ENCODE data around the gene PTPN6.

DNA sequence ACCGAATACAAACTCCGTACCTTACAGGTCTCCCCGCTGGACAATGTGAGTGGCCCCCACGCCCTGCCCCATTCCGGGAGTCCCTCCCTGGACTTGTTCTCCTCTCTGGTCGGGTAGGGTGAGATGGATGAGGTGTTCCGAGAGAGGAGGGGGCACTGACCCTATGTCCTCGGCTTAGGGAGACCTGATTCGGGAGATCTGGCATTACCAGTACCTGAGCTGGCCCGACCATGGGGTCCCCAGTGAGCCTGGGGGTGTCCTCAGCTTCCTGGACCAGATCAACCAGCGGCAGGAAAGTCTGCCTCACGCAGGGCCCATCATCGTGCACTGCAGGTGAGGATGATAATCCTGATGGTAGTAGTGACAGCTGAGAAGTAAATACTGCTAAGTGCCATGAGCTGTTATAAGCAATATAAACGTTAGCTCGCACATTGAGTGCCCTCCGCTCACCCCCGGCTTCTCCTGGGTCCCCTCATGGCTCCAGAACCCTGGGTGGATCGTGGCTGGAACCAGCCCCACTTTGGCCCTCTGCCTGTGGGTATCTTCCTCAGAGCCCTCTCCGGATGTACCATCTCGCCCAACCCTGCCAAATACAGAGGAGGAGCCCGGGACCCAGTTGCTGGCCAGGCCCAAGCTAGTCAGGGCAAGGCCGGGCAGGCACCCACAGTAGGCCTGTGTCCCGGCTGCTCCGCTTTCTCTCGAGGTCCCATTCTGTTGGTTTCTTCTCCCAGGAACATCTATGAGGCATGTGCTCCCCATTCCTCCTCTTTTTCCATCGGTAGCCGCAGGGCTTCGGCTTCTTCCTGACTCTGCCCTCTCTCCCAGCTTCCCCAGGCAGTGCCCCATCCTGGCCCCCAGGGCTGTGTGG lies 6.8 kb downstream of the PTPN6 start:
- TF ChIP-seq NKX3-1 (CRISPR knock-in tag; IDR thresholded peaks at IDR 0.05), result no peak
- TF ChIP-seq SETDB1 (CRISPR knock-in tag; IDR thresholded peaks at IDR 0.05; ENCODE audit: borderline replicate concordance), result no peak
- no peak for TF ChIP-seq ZFP36 (IDR thresholded peaks at IDR 0.05; ENCODE audit: borderline replicate concordance, low read depth, low read length, partially characterized antibody)
- no peak for TF ChIP-seq PHB2 (IDR thresholded peaks at IDR 0.05; ENCODE audit: partially characterized antibody)
- TF ChIP-seq KAT8 (CRISPR knock-in tag; IDR thresholded peaks at IDR 0.05), result no peak
- no peak for TF ChIP-seq NRL (CRISPR knock-in tag; IDR thresholded peaks at IDR 0.05; ENCODE audit: borderline replicate concordance)
- TF ChIP-seq GABPA (IDR thresholded peaks at IDR 0.05; ENCODE audit: low read depth, low read length), result no peak
- TF ChIP-seq GABPA (CRISPR knock-in tag; IDR thresholded peaks at IDR 0.05; ENCODE audit: low read depth), result no peak
- TF ChIP-seq MAFG (CRISPR knock-in tag; IDR thresholded peaks at IDR 0.05), result no peak
- TF ChIP-seq RFX1 (IDR thresholded peaks at IDR 0.05), result no peak
- TF ChIP-seq ZNF383 (CRISPR knock-in tag; IDR thresholded peaks at IDR 0.05; ENCODE audit: borderline replicate concordance), result no peak
- TF ChIP-seq, protein P1, sequence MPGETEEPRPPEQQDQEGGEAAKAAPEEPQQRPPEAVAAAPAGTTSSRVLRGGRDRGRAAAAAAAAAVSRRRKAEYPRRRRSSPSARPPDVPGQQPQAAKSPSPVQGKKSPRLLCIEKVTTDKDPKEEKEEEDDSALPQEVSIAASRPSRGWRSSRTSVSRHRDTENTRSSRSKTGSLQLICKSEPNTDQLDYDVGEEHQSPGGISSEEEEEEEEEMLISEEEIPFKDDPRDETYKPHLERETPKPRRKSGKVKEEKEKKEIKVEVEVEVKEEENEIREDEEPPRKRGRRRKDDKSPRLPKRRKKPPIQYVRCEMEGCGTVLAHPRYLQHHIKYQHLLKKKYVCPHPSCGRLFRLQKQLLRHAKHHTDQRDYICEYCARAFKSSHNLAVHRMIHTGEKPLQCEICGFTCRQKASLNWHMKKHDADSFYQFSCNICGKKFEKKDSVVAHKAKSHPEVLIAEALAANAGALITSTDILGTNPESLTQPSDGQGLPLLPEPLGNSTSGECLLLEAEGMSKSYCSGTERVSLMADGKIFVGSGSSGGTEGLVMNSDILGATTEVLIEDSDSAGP (CRISPR knock-in tag; IDR thresholded peaks at IDR 0.05; ENCODE audit: borderline replicate concordance), result no peak
- TF ChIP-seq, protein P2, sequence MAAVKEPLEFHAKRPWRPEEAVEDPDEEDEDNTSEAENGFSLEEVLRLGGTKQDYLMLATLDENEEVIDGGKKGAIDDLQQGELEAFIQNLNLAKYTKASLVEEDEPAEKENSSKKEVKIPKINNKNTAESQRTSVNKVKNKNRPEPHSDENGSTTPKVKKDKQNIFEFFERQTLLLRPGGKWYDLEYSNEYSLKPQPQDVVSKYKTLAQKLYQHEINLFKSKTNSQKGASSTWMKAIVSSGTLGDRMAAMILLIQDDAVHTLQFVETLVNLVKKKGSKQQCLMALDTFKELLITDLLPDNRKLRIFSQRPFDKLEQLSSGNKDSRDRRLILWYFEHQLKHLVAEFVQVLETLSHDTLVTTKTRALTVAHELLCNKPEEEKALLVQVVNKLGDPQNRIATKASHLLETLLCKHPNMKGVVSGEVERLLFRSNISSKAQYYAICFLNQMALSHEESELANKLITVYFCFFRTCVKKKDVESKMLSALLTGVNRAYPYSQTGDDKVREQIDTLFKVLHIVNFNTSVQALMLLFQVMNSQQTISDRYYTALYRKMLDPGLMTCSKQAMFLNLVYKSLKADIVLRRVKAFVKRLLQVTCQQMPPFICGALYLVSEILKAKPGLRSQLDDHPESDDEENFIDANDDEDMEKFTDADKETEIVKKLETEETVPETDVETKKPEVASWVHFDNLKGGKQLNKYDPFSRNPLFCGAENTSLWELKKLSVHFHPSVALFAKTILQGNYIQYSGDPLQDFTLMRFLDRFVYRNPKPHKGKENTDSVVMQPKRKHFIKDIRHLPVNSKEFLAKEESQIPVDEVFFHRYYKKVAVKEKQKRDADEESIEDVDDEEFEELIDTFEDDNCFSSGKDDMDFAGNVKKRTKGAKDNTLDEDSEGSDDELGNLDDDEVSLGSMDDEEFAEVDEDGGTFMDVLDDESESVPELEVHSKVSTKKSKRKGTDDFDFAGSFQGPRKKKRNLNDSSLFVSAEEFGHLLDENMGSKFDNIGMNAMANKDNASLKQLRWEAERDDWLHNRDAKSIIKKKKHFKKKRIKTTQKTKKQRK (IDR thresholded peaks at IDR 0.05; ENCODE audit: low read length), result no peak
- TF ChIP-seq, protein P3, sequence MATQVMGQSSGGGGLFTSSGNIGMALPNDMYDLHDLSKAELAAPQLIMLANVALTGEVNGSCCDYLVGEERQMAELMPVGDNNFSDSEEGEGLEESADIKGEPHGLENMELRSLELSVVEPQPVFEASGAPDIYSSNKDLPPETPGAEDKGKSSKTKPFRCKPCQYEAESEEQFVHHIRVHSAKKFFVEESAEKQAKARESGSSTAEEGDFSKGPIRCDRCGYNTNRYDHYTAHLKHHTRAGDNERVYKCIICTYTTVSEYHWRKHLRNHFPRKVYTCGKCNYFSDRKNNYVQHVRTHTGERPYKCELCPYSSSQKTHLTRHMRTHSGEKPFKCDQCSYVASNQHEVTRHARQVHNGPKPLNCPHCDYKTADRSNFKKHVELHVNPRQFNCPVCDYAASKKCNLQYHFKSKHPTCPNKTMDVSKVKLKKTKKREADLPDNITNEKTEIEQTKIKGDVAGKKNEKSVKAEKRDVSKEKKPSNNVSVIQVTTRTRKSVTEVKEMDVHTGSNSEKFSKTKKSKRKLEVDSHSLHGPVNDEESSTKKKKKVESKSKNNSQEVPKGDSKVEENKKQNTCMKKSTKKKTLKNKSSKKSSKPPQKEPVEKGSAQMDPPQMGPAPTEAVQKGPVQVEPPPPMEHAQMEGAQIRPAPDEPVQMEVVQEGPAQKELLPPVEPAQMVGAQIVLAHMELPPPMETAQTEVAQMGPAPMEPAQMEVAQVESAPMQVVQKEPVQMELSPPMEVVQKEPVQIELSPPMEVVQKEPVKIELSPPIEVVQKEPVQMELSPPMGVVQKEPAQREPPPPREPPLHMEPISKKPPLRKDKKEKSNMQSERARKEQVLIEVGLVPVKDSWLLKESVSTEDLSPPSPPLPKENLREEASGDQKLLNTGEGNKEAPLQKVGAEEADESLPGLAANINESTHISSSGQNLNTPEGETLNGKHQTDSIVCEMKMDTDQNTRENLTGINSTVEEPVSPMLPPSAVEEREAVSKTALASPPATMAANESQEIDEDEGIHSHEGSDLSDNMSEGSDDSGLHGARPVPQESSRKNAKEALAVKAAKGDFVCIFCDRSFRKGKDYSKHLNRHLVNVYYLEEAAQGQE (IDR thresholded peaks at IDR 0.05; ENCODE audit: borderline replicate concordance in 1 of 2, low read depth in 1 of 2, low read length in 2 of 2), result no peak
